Psoas muscle (tissue), 8 donors: ENCODE data around the gene ADAD2. TPM values are rescaled to one million over a fixed set of nuclear protein-coding genes. Genes with fewer than 3 reads are reported as not detected.

Experiments used
- ATAC-seq, 4 donors: fragments of 200-7000 bp; cut with Tn5 transposase; one replicate each; pipeline ENCODE4 v1.9.1; 2020; ENCODE audit warnings: moderate library complexity in 3 of 4, mild to moderate bottlenecking in 2 of 4
- DNase-seq, 2 donors: peaks; one replicate each; pipeline ENCODE4 v3.0.0-alpha.2; 2020
- H3K27ac ChIP-seq: fragments of 200-600 bp; one replicate; pipeline ENCODE4 v1.8.0; 2022
- H3K27me3 ChIP-seq, 3 donors: fragments of 200-600 bp in 1 of 3; one replicate each; pipeline versions ENCODE4 v1.6.1 to v1.8.0; 2013 to 2022; ENCODE audit warnings: low read length in 2 of 3, mild to moderate bottlenecking in 2 of 3, moderate library complexity in 1 of 3; ENCODE audit not compliant: insufficient read depth in 3 of 3
- H3K36me3 ChIP-seq, 2 donors: fragments of 200-600 bp in 1 of 2; one replicate each; pipeline versions ENCODE4 v1.6.1 to v1.8.0; 2013 to 2022; ENCODE audit warnings: low read depth in 1 of 2, mild to moderate bottlenecking in 1 of 2, moderate library complexity in 1 of 2; ENCODE audit not compliant: insufficient read depth in 1 of 2
- H3K4me1 ChIP-seq: fragments of 200-600 bp; one replicate; pipeline ENCODE4 v1.8.0; 2022
- H3K4me3 ChIP-seq: fragments of 200-600 bp; one replicate; pipeline ENCODE4 v1.8.0; 2022; ENCODE audit warnings: mild to moderate bottlenecking
- H3K9me3 ChIP-seq: fragments of 200-600 bp; one replicate; pipeline ENCODE4 v1.8.0; 2022
- CTCF ChIP-seq: fragments of 200-600 bp; IDR thresholded peaks from one replicate; pipeline ENCODE4 v1.8.0; 2022; ENCODE audit warnings: antibody characterized with exemption
- WGBS, 3 donors: extraction: QIAGEN DNeasy Blood & Tissue Kit; methylation state at CpG; one replicate each; pipeline versions ENCODE4 v1.1.6 to v1.1.7; 2013; 5-methylcytosine and 5-hydroxymethylcytosine counted together
- intact Hi-C, 2 donors: fragments of 100-400 bp; cut with DNase I; formaldehyde crosslinking; loops; one replicate each; pipeline versions ENCODE4 v1.11.0 to v1.14.2; 2022
- polyA plus RNA-seq, 3 donors: library from polyadenylated mRNA; stranded (reverse); fragments of 200-250 nt; gene quantifications; one replicate each; pipeline ENCODE4 v1.2.3, GENCODE V29; 2013
- total RNA-seq, 4 donors: library from RNA; stranded (reverse); fragmentation: NEBNext Ultra II Directional in 2 of 4; extraction: Animal tissue kit (Norgen Biotek cat#: 25700) in 2 of 4; gene quantifications; one replicate each; pipeline versions ENCODE4 v1.2.1 to v1.2.4, GENCODE V29; 2021 to 2023
- donor health status: healthy with polysubstance abuse.
- donor health status: DM: no; HTN: no; CAD: no; lungs with moderate emphysema.
- donor health status: Bipolar disorder and iron deficiency.
- donor health status: healthy.
- donor health status: DM: yes; HTN: yes; CAD: no.
- donor health status: DM: no; HTN: no; CAD: no.
- donor health status: DM: no; HTN: no; CAD: no.
- donor health status: DM: yes; HTN: yes; CAD: no.

Gene ADAD2
- total and polyA plus RNA-seq, 7 donors, result 0.17 to 0.69 (median 0.18) TPM; not detected in 4

GRCh38 chr16:84223456-84223855 is 32.5 kb downstream of the ADAD2 start:
- no peak overlapping the region for H3K27ac ChIP-seq
- no peak for TF ChIP-seq CTCF
- no peak for DNase-seq
- WGBS, 3 donors, result 86 to 88% (median 87%) methylated on average over 4 of the region's 4 CpGs
- no peaks in the 10 kb centered on the region for H3K9me3 ChIP-seq
- intact Hi-C loops, result no loop called here
- no peaks in the 10 kb centered on the region for H3K36me3 ChIP-seq
- peaks cover 2% of the 10 kb centered on the region for H3K4me1 ChIP-seq
- no peak overlapping the region for H3K4me3 ChIP-seq
- no peak for ATAC-seq
- peaks cover 0 to 7% (median 3%) of the 10 kb centered on the region in 3 donors for H3K27me3 ChIP-seq

- Histone ChIP-seq H3K4me3 (no peak overlapping the region), H3K36me3 (no peaks in the 10 kb centered on the region), H3K27ac (no peak overlapping the region), H3K9me3 (no peaks in the 10 kb centered on the region), H3K4me1 (peaks cover 2% of the 10 kb centered on the region), H3K27me3 (peaks cover 0 to 7% (median 3%) of the 10 kb centered on the region in 3 donors)
- TF ChIP-seq CTCF, result no peak
- WGBS, 3 donors, result 90 to 94% (median 92%) methylated on average over 3 of the region's 3 CpGs
- intact Hi-C loops, result no loop called here
- DNase-seq (no peak), ATAC-seq (no peak)
Measured at GRCh38 chr16:84224554-84224953, 33.6 kb downstream of the ADAD2 start.

GRCh38 chr16:84225126-84225525 is 34.2 kb downstream of the ADAD2 start:
- intact Hi-C loops, result no loop called here
- 87 to 88% (median 88%) methylated on average over 3 of the region's 3 CpGs for WGBS, 3 donors
- Histone ChIP-seq H3K27me3 (peaks cover 0 to 7% (median 3%) of the 10 kb centered on the region in 3 donors), H3K36me3 (no peaks in the 10 kb centered on the region), H3K4me1 (peaks cover 2% of the 10 kb centered on the region), H3K9me3 (no peaks in the 10 kb centered on the region), H3K27ac (no peak overlapping the region), H3K4me3 (no peak overlapping the region)
- ATAC-seq (no peak), DNase-seq (no peak)
- TF ChIP-seq CTCF, result no peak

GRCh38 chr16:84225571-84225970 is 34.6 kb downstream of the ADAD2 start:
- H3K4me1 ChIP-seq, result peaks cover 2% of the 10 kb centered on the region
- H3K36me3 ChIP-seq, result no peaks in the 10 kb centered on the region
- H3K27ac ChIP-seq, result no peak overlapping the region
- H3K9me3 ChIP-seq, result no peaks in the 10 kb centered on the region
- intact Hi-C loops, result no loop called here
- H3K27me3 ChIP-seq, result peaks cover 0 to 7% (median 3%) of the 10 kb centered on the region in 3 donors
- 75 to 81% (median 77%) methylated on average over 7 of the region's 7 CpGs for WGBS, 3 donors
- TF ChIP-seq CTCF, result no peak
- no peak for DNase-seq
- no peak for ATAC-seq
- H3K4me3 ChIP-seq, result no peak overlapping the region

GRCh38 chr16:84226026-84226425 is 35.1 kb downstream of the ADAD2 start:
- ATAC-seq, result no peak
- H3K9me3 ChIP-seq, result no peaks in the 10 kb centered on the region
- H3K4me1 ChIP-seq, result peaks cover 2% of the 10 kb centered on the region
- H3K36me3 ChIP-seq, result no peaks in the 10 kb centered on the region
- no peak for TF ChIP-seq CTCF
- WGBS, 3 donors, result 84 to 87% (median 84%) methylated on average over 8 of the region's 8 CpGs
- H3K27ac ChIP-seq, result no peak overlapping the region
- peaks cover 0 to 7% (median 3%) of the 10 kb centered on the region in 3 donors for H3K27me3 ChIP-seq
- no peak overlapping the region for H3K4me3 ChIP-seq
- intact Hi-C loops, result no loop called here
- no peak for DNase-seq
